ENCODE data around the gene TMEM63A. TPM values are rescaled to one million over a fixed set of nuclear protein-coding genes. Genes with fewer than 3 reads are reported as not detected.

The TMEM63A gene
- total and polyA plus RNA-seq, 10 of the 15 experiments (the other 5 are each of a cell fraction or from before 2014, with no cell fraction given) = 1.3 to 33.5 (median 15.2) TPM

GRCh38 chr1:225908013-225908640, 25.9 kb upstream of the TMEM63A start (continued):
- TF ChIP-seq, protein P1, sequence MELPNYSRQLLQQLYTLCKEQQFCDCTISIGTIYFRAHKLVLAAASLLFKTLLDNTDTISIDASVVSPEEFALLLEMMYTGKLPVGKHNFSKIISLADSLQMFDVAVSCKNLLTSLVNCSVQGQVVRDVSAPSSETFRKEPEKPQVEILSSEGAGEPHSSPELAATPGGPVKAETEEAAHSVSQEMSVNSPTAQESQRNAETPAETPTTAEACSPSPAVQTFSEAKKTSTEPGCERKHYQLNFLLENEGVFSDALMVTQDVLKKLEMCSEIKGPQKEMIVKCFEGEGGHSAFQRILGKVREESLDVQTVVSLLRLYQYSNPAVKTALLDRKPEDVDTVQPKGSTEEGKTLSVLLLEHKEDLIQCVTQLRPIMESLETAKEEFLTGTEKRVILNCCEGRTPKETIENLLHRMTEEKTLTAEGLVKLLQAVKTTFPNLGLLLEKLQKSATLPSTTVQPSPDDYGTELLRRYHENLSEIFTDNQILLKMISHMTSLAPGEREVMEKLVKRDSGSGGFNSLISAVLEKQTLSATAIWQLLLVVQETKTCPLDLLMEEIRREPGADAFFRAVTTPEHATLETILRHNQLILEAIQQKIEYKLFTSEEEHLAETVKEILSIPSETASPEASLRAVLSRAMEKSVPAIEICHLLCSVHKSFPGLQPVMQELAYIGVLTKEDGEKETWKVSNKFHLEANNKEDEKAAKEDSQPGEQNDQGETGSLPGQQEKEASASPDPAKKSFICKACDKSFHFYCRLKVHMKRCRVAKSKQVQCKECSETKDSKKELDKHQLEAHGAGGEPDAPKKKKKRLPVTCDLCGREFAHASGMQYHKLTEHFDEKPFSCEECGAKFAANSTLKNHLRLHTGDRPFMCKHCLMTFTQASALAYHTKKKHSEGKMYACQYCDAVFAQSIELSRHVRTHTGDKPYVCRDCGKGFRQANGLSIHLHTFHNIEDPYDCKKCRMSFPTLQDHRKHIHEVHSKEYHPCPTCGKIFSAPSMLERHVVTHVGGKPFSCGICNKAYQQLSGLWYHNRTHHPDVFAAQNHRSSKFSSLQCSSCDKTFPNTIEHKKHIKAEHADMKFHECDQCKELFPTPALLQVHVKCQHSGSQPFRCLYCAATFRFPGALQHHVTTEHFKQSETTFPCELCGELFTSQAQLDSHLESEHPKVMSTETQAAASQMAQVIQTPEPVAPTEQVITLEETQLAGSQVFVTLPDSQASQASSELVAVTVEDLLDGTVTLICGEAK (IDR thresholded peaks at IDR 0.05; ENCODE audit: borderline replicate concordance) = no peak
- TF ChIP-seq, protein P2, sequence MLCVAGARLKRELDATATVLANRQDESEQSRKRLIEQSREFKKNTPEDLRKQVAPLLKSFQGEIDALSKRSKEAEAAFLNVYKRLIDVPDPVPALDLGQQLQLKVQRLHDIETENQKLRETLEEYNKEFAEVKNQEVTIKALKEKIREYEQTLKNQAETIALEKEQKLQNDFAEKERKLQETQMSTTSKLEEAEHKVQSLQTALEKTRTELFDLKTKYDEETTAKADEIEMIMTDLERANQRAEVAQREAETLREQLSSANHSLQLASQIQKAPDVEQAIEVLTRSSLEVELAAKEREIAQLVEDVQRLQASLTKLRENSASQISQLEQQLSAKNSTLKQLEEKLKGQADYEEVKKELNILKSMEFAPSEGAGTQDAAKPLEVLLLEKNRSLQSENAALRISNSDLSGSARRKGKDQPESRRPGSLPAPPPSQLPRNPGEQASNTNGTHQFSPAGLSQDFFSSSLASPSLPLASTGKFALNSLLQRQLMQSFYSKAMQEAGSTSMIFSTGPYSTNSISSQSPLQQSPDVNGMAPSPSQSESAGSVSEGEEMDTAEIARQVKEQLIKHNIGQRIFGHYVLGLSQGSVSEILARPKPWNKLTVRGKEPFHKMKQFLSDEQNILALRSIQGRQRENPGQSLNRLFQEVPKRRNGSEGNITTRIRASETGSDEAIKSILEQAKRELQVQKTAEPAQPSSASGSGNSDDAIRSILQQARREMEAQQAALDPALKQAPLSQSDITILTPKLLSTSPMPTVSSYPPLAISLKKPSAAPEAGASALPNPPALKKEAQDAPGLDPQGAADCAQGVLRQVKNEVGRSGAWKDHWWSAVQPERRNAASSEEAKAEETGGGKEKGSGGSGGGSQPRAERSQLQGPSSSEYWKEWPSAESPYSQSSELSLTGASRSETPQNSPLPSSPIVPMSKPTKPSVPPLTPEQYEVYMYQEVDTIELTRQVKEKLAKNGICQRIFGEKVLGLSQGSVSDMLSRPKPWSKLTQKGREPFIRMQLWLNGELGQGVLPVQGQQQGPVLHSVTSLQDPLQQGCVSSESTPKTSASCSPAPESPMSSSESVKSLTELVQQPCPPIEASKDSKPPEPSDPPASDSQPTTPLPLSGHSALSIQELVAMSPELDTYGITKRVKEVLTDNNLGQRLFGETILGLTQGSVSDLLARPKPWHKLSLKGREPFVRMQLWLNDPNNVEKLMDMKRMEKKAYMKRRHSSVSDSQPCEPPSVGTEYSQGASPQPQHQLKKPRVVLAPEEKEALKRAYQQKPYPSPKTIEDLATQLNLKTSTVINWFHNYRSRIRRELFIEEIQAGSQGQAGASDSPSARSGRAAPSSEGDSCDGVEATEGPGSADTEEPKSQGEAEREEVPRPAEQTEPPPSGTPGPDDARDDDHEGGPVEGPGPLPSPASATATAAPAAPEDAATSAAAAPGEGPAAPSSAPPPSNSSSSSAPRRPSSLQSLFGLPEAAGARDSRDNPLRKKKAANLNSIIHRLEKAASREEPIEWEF (IDR thresholded peaks at IDR 0.05; ENCODE audit: insufficient replicate concordance, low read depth, low read length) = no peak
- no peak for TF ChIP-seq RB1 (IDR thresholded peaks at IDR 0.05; ENCODE audit: borderline replicate concordance)
- TF ChIP-seq POLR2AphosphoS5 (IDR thresholded peaks at IDR 0.05; ENCODE audit: low read length) = no peak
